K562 (cell line): Measurements from ENCODE around the gene MAP4. TPM values are rescaled to one million over a fixed set of nuclear protein-coding genes. Genes with fewer than 3 reads are reported as not detected.

ENCODE experiments used
- ATAC-seq: fragments of 200-7000 bp; cut with Tn5 transposase; 3 replicates; pipeline ENCODE4 v1.9.1; 2020; ENCODE audit warnings: moderate library complexity
- BruUV-seq: library from RNA; stranded (reverse); fragments of 400-500 nt; replicated peaks from 2 replicates; lab custom pipeline; 2021; lab: Mats Ljungman, UMichigan
- CTCF ChIA-PET: fragments of 300-600 bp; formaldehyde crosslinking; extraction: SDS; loops from one replicate; lab custom pipeline; 2021; ENCODE audit warnings: low intra/inter-chr PET ratio; lab: Yijun Ruan, JAX
- POLR2A ChIA-PET: fragments of 300-600, 350-650 bp; sonication (Branson Sonifier 250); formaldehyde crosslinking; extraction: SDS; loops from one replicate; lab custom pipeline; 2021; ENCODE audit warnings: antibody characterized with exemption, inconsistent platforms; lab: Yijun Ruan, JAX
- DNase-seq, 4 experiments: peaks; one replicate each; pipeline versions ENCODE4 v3.0.0 to v3.0.0-alpha.2; 2011 to 2018; ENCODE audit warnings: low spot score in 3 of 4, mixed read lengths in 3 of 4; ENCODE audit errors: extremely low read depth in 1 of 4
- FAIRE-seq: peaks from 2 replicates; lab custom pipeline; 2011; peaks lifted over from hg19 to GRCh38; lab: Jason Lieb, UNC
- H2AFZ ChIP-seq: 2 replicates; pipeline ENCODE4 v1.6.0; 2011; ENCODE audit warnings: low read depth, low read length, control low read depth, inconsistent platforms
- H3K27ac ChIP-seq: fragments of 200-600 bp; 3 replicates; pipeline ENCODE4 v1.8.0; 2011; ENCODE audit warnings: low read depth, mild to moderate bottlenecking, control low read depth, inconsistent platforms, low read length, moderate library complexity, mixed read lengths; ENCODE audit errors: extremely low read depth
- H3K27me3 ChIP-seq, 2 experiments: fragments of 300-600 bp in 1 of 2; 2 replicates in 1 of 2; 3 replicates in 1 of 2; pipeline versions ENCODE4 v1.6.0 to v1.8.0; 2011; ENCODE audit warnings: inconsistent platforms in 2 of 2, low read length in 2 of 2, mild to moderate bottlenecking in 1 of 2, mixed read lengths in 1 of 2, moderate library complexity in 1 of 2; ENCODE audit not compliant: control insufficient read depth in 2 of 2, insufficient read depth in 2 of 2
- H3K36me3 ChIP-seq: fragments of 300-600 bp; 3 replicates; pipeline ENCODE4 v1.8.0; 2011; ENCODE audit warnings: mild to moderate bottlenecking, low read length, inconsistent platforms; ENCODE audit not compliant: control insufficient read depth, insufficient read depth
- H3K4me1 ChIP-seq, 2 experiments: fragments of 200-600 bp in 1 of 2; replicated peaks in 1 of 2; 2 replicates in 1 of 2; 3 replicates in 1 of 2; pipeline versions ENCODE4 v1.5.1 to v1.8.0; 2011; ENCODE audit warnings: inconsistent platforms in 2 of 2, low read length in 2 of 2, mild to moderate bottlenecking in 1 of 2, mixed read lengths in 1 of 2, moderate library complexity in 1 of 2; ENCODE audit not compliant: control insufficient read depth in 2 of 2, insufficient read depth in 2 of 2
- H3K4me2 ChIP-seq: 2 replicates; pipeline ENCODE4 v1.6.1; 2011; ENCODE audit warnings: low read length, control low read depth, inconsistent platforms, mixed read lengths; ENCODE audit not compliant: insufficient read depth
- H3K4me3 ChIP-seq: fragments of 200-600 bp; sonication (generic), shearing (Covaris generic); 2 replicates; pipeline ENCODE4 v1.5.1; 2016; ENCODE audit warnings: control low read depth, inconsistent platforms
- H3K79me2 ChIP-seq: fragments of 200-600 bp; 3 replicates; pipeline ENCODE4 v1.8.0; 2011; ENCODE audit warnings: low read length, inconsistent platforms; ENCODE audit not compliant: control insufficient read depth, insufficient read depth
- H3K9ac ChIP-seq, 2 experiments: 2 replicates each; pipeline versions ENCODE4 v1.6.0 to v1.6.1; 2011; ENCODE audit warnings: low read depth in 2 of 2, low read length in 2 of 2, control low read depth in 1 of 2, inconsistent platforms in 1 of 2, mild to moderate bottlenecking in 1 of 2, mixed read lengths in 1 of 2; ENCODE audit not compliant: insufficient read depth in 1 of 2
- H3K9me1 ChIP-seq: one replicate; pipeline ENCODE4 v1.6.0; 2011; ENCODE audit warnings: inconsistent platforms, mild to moderate bottlenecking, low read length, moderate library complexity; ENCODE audit not compliant: control insufficient read depth, insufficient read depth
- H3K9me3 ChIP-seq: replicated peaks from 2 replicates; pipeline ENCODE4 v1.5.1; 2011; ENCODE audit warnings: low read depth, low read length, inconsistent platforms; ENCODE audit not compliant: control insufficient read depth, insufficient read depth
- H4K20me1 ChIP-seq: replicated peaks from 2 replicates; pipeline ENCODE4 v1.6.1; 2011; ENCODE audit warnings: low read length, inconsistent platforms, mixed read lengths; ENCODE audit not compliant: control insufficient read depth, insufficient read depth
- CEBPB ChIP-seq: fragments of 450-650 bp; IDR thresholded peaks from 2 replicates; pipeline ENCODE4 v1.6.1; 2016; ENCODE audit warnings: missing genetic modification characterization, missing compliant biosample characterization
- CREB1 ChIP-seq, 2 experiments: sonication (generic) in 1 of 2; formaldehyde crosslinking in 1 of 2; IDR thresholded peaks; 2 replicates each; pipeline versions ENCODE4 v1.6.1 to v1.8.0; 2012 to 2022; ENCODE audit warnings: inconsistent platforms in 1 of 2, mild to moderate bottlenecking in 1 of 2, missing genetic modification reagents in 1 of 2, moderate library complexity in 1 of 2
- SRSF9 ChIP-seq: fragments of 200-400 bp; formaldehyde crosslinking; IDR thresholded peaks from 2 replicates; pipeline ENCODE4 v1.6.1; 2017; ENCODE audit warnings: low read depth, low read length, borderline replicate concordance
- TBP ChIP-seq: optimal IDR thresholded peaks from 2 replicates; pipeline ENCODE3; 2011; ENCODE audit warnings: low read depth, low read length, improper control_type of control experiment
- THRB ChIP-seq: fragments of 450-650 bp; formaldehyde crosslinking; conservative IDR thresholded peaks from 2 replicates; pipeline ENCODE4 v1.4.0; 2022; ENCODE audit warnings: mild to moderate bottlenecking, missing genetic modification characterization
- WHSC1 ChIP-seq: IDR thresholded peaks from one replicate; pipeline ENCODE4 v1.6.1; 2012; ENCODE audit warnings: low read length, control low read depth, inconsistent platforms
- ZHX1 ChIP-seq: fragments of 150-350 bp; conservative IDR thresholded peaks from 2 replicates; pipeline ENCODE4 v1.6.1; 2014; ENCODE audit warnings: low read length
- ZNF518B ChIP-seq: fragments of 250-450 bp; sonication (Bioruptor Pico); IDR thresholded peaks from 2 replicates; pipeline ENCODE4 v1.5.0; 2021; ENCODE audit warnings: mild to moderate bottlenecking, moderate library complexity
- WGBS: fragments of 100-300 bp; shearing (Covaris generic); methylation state at CpG from one replicate; pipeline ENCODE4 v1.1.6; 2016; ENCODE audit warnings: low coverage, mixed read lengths; ENCODE audit not compliant: insufficient coverage; ENCODE audit errors: missing lambda C conversion rate; 5-methylcytosine and 5-hydroxymethylcytosine counted together
- in situ Hi-C: fragments of 300-500 bp; cut with MboI; formaldehyde crosslinking; loops from 4 replicates; pipeline ENCODE4 v1.15.0; 2018; ENCODE audit warnings: inconsistent platforms, mixed read lengths
- intact Hi-C: fragments of 100-400 bp; cut with micrococcal nuclease; formaldehyde crosslinking; loops from 2 replicates; pipeline ENCODE4 v1.14.2; 2022
- polyA plus RNA-seq, 8 experiments: library from polyadenylated mRNA; depleted of rRNA in 4 of 8; stranded (reverse) in 5 of 8; unstranded in 3 of 8; fragments of >200 nt; fragmentation: Nextera tagmentation in 2 of 8; fragmentation: Illumina TruSeq in 1 of 8; extraction: Ambion mirVana in 2 of 8; extraction: Trizol in 1 of 8; gene quantifications; 2 replicates each; pipeline versions ENCODE4 v1.2.1 to v1.2.3, GENCODE V29; 2011 to 2014; ENCODE audit warnings: inconsistent platforms in 1 of 8, missing spikeins in 1 of 8
- total RNA-seq, 7 experiments: library from RNA; depleted of rRNA in 6 of 7; stranded (reverse); fragments of >200 nt in 6 of 7; fragmentation: Illumina TruSeq in 2 of 7; extraction: Trizol in 2 of 7; gene quantifications; 2 replicates each; pipeline versions ENCODE4 v1.2.1 to v1.2.3, GENCODE V29; 2011 to 2021; ENCODE audit warnings: low replicate concordance in 1 of 7

Gene MAP4
- total and polyA plus RNA-seq, 9 of the 15 experiments (the other 6 are each of a cell fraction or from before 2014, with no cell fraction given) = 13.3 to 141 (median 36.8) TPM

- FAIRE-seq (no peak), DNase-seq (no peak), ATAC-seq (peak; percentile 81)
- H3K9me1 ChIP-seq = no peaks in the 10 kb centered on the region
- peaks cover 4% of the 10 kb centered on the region; the same call in 1 of the 2 replicates for H3K9me3 ChIP-seq
- H3K27me3 ChIP-seq = no peaks in the 10 kb centered on the region
- peaks cover 0 to 11% of the 10 kb centered on the region in 2 experiments; a peak in 1 of 5 replicates for H3K4me1 ChIP-seq
- POLR2A ChIA-PET = interaction anchor here (0.6 kb wide), 1 partner anchor 32 kb away, joined by 4 read pairs; no protein-coding TSS in a partner anchor
- intact Hi-C loops (no loop called here), in situ Hi-C loops (no loop called here)
- H3K79me2 ChIP-seq = peaks cover 28% of the 10 kb centered on the region; the same call in 2 of the 3 replicates
- no peak overlapping the region for H2AFZ ChIP-seq
- CTCF ChIA-PET = interaction anchor here (0.7 kb wide), 1 partner anchor 79 kb away, joined by 3 read pairs; no protein-coding TSS in a partner anchor
- no peak overlapping the region for H3K4me2 ChIP-seq
- BruUV-seq = no TSS peak
- H4K20me1 ChIP-seq = no peaks in the 10 kb centered on the region
- no peak overlapping the region for H3K4me3 ChIP-seq
- peaks cover 15% of the 10 kb centered on the region; the same call in 2 of the 3 replicates for H3K36me3 ChIP-seq
- 44% methylated on average over 4 of the region's 4 CpGs for WGBS
- no peak overlapping the region for H3K9ac ChIP-seq
- no peak overlapping the region for H3K27ac ChIP-seq
- no peak for TF ChIP-seq THRB (CRISPR knock-in tag)
- no peak for TF ChIP-seq ZHX1
- no peak for TF ChIP-seq ZNF518B (CRISPR knock-in tag)
- no peak for TF ChIP-seq CREB1 (IDR thresholded peaks at IDR 0.05)
- no peak for TF ChIP-seq CREB1 (CRISPR knock-in tag; IDR thresholded peaks at IDR 0.05)
- TF ChIP-seq WHSC1 = no peak
- peak; percentile 52; the same call in 1 of the 2 replicates for TF ChIP-seq CEBPB (tag)
- TF ChIP-seq TBP = no peak
- no peak for TF ChIP-seq SRSF9
Observed at GRCh38 chr3:48001991-48002390, 14.2 kb downstream of the MAP4 start.
